C4-2B (cell line): ENCODE measurements around the gene CALY.

ENCODE experiments used
- CTCF ChIP-seq: fragments of 450-650 bp; conservative IDR thresholded peaks from 2 replicates; pipeline ENCODE4 v1.5.1; 2017; ENCODE audit warnings: mild to moderate bottlenecking
- ZFX ChIP-seq: fragments of 450-650 bp; IDR thresholded peaks from 2 replicates; pipeline ENCODE4 v1.6.1; 2017

GRCh38 chr10:133326223-133326551 is 10.5 kb downstream of the CALY start:
- TF ChIP-seq CTCF: no peak
- TF ChIP-seq ZFX: no peak
